ENCODE data around the gene RCOR2.

GRCh38 chr11:63875506-63876065 lies 41.4 kb downstream of the RCOR2 start:
- TF ChIP-seq CTCF (conservative IDR thresholded peaks at IDR 0.05; ENCODE audit: low read length), result no peak
- TF ChIP-seq EZH2phosphoT487 (IDR thresholded peaks at IDR 0.05; ENCODE audit: borderline replicate concordance, low read depth, low read length), result no peak
